DMS79 (cell line): Measurements from ENCODE around the gene TMEM39B.
A peak's percentile ranks its signal among the peaks of the same experiment; 100 is the strongest.
"Not testable (repeated sequence)": the region's sequence is repeated elsewhere in the genome, so short reads cannot be mapped to it uniquely, and the experiment has no call there.

Experiments
- DNase-seq: peaks from one replicate; lab custom pipeline; 2025; lab: John Stamatoyannopoulos, UW

Gene TMEM39B

DNA sequence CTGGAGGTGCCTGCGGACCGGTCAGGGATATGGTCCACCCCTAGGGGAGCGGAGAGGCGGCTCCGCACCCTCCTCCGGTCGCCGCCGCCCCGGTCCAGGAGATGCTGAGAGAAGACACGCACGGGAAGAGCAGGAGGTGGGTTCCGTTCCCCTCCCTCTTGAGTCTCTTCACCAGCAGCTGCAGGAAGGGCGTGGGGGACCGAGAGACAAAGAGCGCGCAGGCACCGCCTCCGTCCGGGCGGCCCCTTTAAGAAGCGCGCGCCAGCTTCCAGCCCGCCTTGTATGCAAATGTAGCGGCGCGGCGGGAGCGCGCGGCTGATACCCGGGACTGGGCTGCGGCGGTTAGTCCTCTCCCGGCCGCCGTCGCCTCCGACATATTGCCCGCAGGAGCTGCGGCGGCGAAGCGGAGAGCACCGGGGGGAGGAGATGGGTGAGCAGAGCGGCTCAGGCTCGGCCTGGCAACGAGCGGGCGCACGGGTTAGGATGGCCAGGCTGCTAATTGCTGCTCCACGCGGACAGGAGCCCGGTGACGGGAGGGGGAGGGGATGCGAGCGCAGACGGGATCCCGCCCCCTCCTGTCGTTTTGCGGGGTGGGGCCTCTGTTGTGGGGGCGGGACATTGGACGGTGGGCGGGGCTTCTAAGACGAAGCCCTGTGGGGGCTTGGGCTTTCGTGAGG, at the start of gene TMEM39B:
Gene TMEM39B, plus strand, starts transcription at position 318 of the 677 bp plus-strand sequence. Its CDS starts 109 bp downstream, at position 427.
- DNase-seq = peak; percentile 97

DNA sequence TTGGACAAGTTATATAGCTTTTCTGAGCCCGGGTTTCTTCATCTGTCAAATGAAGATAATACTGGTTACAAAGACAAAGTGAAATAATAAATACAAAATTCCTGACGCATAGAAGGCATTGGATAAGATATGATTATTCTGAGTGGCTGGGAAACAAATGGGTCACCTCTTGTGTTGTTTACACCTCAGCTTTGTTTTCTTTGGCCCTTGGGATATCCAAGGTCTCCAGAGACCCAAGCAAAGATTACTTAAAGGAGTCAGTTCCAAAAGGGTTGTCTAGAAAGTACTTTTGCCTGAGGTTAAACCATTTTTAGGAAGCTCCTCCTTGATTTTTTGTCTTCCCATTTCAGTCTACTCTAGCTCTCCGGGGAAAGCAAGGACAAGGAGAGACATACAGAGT, 49.4 kb upstream of the TMEM39B start:
- no peak for DNase-seq

DNA sequence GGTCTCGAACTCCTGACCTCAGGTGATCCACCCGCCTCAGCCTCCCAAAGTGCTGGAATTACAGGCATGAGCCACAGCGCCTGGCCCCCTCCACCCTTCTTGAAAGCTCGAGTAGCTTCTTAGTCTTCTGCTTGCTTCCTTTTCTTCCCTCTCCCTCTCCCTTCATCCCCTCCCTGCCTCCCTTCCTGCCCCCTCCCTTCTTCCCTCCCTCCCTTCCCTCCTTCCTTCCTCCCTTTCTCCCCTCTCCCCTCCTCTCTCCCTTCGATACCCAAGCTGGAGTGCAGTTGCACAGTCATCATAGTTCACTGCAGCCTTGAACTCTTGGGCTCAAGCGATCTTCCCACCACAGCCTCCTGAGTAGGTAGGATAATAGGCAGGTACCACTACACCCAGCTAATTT, 47.2 kb upstream of the TMEM39B start:
- DNase-seq = no peak

DNA sequence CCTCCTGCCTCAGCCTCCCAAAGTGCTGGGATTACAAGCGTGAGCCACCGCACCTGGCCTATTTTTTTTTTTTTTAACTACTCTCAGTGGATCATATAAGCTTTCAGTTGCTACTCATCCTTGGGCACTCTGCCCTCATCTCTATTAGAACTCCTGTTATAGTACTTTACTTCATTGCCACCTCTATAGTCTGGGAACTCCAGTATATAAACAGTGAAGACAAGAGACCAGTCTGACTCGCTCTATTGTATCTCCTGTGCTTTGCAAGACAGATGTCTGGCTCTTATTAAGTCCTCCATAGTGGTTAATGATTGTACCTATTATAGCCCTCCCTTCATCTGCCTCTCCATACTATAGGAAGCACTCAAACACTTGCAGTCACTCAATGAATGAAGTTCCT, 44.0 kb upstream of the TMEM39B start:
- no peak for DNase-seq

DNA sequence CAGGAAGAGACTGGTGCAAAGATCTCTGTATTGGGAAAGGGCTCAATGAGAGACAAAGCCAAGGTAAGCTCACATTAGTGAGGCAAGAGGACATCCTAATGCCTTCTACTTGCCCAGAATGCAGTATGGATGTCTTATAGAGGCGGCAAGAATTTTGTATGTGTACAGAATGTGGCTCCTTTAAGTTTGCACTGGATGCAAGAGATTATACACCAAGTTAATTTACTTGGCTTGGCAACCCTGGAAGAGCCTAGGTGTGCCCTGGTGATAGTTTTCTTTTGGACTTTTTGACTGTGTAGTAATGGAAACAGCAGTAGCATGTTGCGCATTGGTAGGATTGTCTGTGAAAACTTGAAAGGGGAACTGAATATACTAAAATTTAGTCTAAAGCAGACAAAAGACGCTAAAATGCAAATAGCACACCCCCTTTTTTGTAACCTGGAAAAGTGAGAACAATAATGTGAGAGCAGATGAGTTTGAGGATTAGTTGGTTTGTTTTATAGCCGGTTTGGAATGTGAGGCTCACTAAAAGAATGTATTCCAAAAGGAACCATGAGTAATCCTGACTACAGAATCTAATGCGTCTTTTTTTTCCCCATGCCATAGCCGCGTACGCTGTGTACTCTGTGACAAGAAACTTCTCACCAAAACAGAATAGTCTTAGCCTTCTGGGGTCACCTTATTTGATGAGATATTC, 41.0 kb upstream of the TMEM39B start:
- no peak for DNase-seq

DNA sequence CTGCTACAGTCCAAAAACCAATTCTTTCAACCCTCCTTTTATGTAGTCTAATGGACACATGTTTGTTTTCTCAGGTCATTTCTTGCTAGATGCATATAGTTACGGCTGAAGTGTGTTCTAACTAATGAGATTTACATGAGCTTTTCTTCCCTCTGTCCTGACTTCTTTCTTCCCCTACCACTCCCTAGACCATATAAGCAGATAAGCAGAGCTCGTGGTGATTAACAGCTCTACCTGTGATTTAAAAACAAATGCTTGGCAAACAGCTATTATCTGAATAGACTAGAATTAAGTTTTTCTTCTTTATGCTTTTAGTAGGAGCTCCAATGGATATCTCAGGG, 40.5 kb upstream of the TMEM39B start:
- no peak for DNase-seq

DNA sequence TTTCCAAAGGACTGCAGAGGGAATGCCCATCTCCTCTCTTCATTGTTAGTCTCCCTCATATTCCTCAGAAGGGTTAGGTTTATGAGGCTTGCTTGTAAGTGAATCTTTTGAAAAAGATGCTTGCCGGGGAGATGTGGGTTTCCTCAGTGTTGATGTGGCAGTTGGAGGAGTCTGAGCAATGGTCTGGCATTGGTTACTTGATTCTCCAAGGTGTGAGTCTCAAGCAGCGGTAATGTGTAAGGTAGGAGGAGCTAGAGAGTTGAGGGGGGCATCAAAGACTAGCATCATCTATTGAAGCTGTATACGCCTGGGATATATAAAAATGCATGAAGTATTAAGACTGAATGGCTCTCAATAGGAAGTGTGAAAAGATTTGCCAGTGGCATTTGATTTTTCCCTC, 37.6 kb upstream of the TMEM39B start:
- no peak for DNase-seq

DNA sequence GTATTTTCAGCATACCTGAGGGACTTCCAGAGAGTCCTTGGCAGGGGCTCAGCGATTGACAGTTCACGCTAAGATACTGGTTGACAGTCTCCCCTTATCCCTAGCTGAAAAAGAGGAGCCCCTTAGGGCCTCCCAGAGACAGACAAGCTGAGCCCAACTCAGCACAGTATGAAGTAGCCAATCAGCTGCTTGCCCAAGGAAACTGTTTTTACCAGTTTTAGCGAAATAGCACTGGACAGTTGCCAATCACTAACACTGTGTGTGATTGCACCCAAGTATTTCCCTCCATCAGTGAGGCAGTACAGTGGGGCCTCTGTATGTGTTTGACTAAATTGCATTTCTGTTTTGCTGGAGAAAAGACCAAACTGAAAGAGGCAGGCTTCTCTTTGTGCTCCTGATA, 32.0 kb upstream of the TMEM39B start:
- no peak for DNase-seq

DNA sequence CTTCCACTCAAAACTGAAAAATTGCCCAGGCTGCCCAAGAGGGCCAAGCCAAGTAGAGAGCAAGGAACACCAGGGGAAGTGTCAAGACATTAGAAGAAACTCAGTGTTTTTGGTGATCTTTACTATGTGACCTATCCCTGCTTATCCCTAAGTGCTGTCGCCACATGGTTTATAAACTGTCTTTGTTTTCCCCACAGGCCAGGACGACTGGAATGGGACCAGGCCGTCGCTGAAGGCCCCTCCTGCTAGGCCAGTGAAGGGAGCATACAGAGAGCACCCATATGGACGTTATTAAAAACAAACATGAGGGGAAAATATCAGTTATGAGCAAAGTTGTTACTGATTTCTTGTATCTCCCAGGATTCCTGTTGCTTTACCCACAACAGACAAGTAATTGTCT, 30.4 kb upstream of the TMEM39B start:
- DNase-seq = no peak

DNA sequence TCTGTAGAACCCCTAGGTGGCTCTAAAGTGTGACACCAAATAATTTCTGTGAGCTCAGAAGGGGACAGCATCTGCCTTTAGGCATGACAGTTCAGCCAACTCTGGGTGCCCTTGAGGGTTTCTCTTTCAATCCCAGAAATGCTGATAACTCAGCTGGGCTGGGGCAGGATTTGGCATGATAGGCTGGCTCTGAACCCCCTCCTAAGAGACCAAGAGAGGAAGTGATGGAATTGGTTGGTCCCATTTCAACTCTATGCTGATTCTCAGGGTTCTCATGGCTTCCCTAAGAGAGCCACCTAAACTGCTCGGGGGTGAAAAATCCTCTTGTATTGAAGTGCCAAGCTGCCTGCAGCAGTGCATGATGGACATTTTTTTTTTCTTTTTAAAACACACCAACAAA, 28.5 kb upstream of the TMEM39B start:
- DNase-seq = no peak

DNA sequence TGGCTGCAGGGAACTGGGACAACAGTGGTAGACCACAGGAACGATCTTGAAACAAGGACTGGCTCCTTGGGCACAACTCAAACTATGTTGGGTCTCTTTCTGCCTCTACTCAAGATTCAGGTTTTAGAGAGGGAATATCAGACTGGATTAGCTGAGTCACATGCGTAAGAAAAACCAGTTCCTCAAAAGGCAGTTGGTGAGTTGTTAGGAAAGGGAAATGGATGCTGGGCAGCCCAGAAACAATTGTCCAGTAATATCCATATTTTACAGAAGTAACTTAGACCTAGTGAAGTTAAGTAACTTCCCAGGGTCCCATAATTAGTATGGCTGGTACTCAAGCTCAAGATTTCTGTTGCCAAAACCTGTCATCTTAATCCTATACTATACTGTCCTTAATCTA, 27.0 kb upstream of the TMEM39B start:
- no peak for DNase-seq

DNA sequence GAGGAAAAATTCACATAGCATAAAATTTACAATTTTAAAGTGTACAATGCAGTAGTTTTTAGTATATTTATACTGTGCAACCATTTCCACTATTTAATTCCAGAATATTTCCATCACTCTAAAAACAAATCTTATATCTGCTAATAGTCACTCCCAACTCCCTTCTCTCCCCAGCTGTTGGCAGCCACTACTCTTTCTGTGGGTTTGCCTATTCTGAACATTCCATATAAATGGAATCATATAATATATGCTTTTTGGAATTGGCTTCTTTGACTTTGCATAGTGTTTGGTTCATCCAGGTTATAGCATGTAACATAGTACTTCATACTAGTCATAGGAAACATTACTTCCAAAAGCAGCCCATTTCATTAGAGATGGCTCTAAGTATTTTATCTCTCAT, 25.0 kb upstream of the TMEM39B start:
- no peak for DNase-seq

DNA sequence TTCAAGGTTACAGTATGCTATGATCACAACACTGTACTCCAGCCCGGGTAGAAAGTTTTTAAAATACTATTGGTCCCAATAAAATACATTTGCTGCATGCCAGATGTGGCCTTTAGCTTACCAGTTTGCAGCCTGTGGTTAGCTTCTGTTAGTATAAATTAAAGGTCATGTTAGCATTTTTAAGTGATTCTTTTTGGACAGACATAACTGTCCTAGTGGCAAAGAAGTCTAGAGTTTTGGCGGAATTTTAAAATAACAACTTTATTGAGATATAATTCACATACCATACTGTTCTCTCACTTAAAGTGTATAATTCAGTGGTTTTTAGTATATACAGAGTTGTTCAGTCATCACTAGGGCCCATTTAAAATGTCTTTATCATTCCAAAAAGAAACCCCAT, 24.3 kb upstream of the TMEM39B start:
- DNase-seq = no peak

DNA sequence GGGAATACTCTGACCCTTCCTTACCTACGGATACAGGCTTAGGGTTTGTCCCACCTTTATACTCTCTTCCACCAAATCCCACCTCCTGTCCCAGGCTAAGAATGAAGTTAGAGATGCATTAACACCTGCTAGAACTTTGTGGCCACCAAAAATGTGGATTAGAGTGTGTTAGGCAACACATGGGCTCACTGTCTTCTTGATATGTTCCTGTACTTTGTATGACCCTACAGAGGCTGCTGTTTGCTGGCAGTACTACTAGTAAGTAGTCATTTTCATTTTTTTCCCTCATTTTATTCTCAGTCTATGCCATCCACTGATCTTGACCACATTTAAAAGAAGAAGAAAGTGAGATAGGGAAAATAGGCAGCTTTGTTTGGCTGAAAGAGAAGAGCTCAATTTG, 21.0 kb upstream of the TMEM39B start:
- no peak for DNase-seq

DNA sequence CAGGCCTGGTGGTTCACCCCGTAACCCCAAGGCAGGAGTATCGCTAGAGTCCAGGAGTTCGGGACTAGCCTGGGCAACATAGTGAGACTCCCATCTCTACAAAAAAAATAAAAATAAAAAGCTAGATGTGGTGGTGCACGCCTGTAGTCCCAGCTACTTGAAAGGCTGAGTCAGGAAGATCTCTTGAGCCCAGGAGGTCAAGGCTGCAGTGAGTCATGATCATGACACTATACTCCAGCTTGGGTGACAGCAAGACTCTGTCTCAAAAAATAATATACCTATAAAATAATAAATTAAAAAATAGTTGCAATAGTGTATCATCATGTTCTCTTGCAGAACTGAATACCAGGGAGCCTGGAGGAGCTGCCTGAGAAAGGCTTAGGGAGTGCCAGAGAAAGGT, 19.9 kb upstream of the TMEM39B start:
- DNase-seq = no peak

DNA sequence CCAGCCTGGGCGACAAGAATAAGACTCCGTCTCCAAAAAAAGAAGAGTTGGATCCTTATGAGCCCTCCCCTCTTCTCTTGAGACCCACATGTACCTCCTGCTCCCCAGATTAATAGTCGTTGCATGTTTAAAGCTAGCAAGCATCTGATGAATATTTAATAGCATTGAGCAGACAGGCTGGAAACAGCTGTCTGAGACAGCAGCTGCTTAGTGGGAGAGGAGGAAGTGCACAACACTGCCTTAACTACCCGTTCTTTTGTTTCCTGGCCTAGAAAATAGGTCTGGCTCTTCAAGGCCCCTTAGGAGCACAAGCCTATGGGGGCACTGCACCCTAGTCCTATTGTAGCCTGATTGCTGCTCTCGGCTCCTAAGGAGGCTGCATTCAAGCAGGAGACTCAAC, 17.3 kb upstream of the TMEM39B start:
- peak; percentile 22 for DNase-seq

DNA sequence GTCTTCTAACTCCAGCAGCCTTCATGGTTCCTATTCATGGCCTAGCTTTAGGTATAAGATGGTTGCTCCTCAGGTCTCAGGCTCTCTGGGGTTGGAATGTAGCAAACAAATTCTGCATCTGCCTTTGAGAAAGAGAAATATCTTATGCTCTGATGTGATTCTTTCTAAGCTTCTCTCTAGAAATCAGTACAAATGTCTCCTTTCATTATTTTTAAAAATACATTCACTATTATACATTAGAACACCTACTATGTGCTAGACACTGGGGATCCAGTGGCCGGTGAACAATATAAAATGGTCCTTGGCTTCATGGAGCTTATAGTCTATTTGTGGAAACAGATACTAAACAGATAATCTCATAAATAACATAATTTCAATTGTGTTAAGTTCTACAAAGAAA, 16.1 kb upstream of the TMEM39B start:
- no peak for DNase-seq

DNA sequence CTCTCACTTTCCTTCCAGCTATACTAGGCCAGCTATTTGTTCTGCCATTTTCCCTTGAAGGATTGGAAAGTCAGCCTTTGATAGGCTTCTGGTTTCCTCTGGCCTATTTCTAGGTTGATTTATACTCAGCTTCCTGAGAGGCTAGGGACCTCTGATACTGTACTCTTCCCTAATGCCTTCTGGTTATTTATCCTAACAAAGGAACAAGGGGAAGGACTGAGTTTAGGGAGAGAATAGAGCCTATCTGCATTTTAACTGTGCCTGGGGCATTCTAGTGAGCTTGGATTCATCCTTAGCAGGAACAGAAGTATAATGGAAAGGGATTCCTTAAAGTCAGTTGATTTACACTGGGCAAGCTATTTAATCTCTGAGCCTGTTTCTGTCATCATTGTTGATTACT, 11.8 kb upstream of the TMEM39B start:
- DNase-seq = no peak

DNA sequence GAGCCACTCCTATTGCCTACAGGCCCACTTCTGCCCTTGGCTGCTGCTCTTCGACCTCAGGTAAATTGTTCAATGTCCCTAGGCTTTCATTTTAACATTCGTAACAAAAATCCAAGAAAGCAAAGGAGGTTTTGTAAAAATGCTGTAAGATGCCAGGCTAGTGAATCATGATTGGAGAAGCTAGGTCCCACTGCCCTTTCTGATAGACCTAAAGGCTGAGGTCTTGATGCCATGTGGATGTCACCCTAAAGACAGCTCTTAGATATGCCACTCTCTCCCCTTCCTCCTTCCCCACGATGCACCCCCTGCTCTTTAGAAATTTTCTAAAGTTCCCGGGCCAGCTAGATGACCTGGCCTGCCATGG, 9.9 kb upstream of the TMEM39B start:
- DNase-seq = no peak

DNA sequence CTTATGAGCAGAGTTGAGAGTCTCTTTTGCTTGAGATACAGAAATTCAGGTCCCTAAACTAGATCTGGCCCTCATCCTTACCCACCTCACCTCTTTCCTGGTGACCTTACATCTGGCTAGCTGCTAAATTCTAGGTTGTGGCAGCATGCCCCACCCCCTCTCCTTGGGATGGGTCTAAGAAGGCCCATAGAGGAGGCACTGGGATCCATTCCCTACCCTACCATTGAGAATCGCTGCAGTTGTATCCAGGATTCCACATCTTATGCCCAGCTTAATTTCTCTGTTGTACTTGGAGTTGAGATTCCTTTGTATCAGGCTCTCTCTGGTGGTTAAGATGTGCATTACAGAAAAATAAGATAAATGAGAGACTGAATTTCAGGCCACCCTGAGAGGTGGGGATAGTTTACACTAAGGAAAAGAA, 9.5 kb upstream of the TMEM39B start:
- peak; percentile 26 for DNase-seq

DNA sequence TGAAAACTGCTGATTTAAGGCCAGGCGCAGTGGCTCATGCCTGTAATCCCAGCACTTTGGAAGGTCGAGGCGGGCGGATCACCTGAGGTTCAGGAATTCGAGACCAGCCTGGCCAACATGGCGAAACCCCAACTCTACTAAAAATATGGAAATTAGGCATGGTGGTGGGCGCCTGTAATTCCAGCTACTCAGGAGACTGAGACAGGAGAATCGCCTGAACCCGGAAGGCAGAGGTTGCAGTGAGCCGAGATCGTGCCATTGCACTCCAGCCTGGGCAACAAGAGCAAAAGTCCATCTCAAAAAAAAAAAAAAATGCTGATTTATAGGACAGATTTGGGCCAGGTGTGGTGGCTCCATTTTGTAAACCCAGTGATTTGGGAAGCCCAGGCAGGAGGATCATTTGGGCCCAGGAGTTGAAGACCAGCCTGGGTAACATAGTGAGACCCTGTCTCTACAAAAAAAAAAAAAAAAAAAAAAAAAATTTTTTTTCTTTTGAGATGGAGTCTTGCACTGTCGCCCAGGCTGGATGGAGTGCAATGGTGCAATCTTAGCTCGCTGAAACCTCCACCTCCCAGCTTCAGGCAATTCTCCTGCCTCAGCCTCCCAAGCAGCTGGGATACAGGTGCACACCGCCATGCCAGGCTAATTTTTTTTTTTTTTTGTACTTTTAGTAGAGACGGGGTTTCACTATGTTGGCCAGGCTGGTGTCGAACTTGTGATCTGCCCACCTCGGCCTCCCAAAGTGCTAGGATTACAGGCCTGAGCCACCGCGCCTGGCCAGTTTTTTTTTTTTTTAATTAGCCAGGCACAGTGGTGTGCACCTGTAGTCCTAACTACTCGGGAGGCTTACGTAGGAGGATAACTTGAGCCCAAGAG, 6.9 kb upstream of the TMEM39B start:
- DNase-seq = not testable (repeated sequence)

DNA sequence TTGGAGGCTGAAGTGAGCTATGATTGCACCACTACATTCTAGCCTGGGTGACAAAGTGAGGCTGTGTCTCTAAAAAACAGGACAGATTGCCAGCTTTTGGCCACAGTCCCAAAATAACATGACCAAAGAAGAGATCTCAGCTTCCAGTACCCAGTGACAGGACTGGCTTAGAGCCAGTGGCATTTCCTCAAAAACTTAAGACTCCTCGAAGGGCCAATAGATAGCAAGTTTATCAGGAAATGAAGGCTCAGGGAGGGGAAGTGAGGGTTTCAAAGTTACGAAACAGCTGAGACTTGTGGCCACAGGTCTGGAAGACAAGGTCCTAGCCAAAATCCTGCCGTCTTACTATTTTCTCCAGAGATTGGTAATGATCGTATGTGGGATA, 6.3 kb upstream of the TMEM39B start:
- DNase-seq = peak; percentile 71

DNA sequence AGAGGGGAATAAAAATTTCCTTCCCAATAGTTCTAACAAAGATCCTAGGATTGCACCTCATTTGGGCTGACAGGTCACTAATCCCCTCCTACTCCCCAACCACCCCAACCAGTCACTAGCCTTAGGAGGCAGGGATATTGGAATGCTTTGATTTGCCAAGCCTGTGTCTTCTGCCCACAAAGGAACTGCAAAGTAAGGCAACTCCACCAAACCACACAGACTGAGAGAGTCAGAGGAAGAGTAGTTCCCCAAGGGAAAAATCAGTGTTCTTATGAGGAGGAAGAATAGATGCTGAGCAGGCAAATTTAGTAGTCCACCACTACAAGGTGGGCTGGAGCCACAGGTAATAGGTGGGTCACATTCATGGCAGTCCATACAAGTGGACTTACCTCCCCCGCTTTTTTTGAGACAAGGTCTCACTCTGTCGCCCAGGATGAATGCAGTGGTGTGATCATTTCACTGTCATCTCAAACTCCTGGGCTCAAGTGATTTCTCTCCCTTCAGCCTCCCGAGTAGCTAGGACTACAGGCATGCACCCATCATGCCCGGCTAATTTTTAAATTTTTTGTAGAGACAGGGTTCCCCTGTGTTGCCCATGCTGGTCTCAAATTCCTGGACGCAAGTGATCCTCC, 3.7 kb upstream of the TMEM39B start:
- no peak for DNase-seq
